Fibroblast of pulmonary artery (primary cell): Measurements from ENCODE around the gene SLC37A4.
"Not testable (repeated sequence)": the region's sequence is repeated elsewhere in the genome, so short reads cannot be mapped to it uniquely, and the experiment has no call there.

Experiments used
- DNase-seq: peaks from one replicate; pipeline ENCODE4 v3.0.0-alpha.2; 2010; ENCODE audit warnings: low read depth
- H3K4me3 ChIP-seq: replicated peaks from 2 replicates; pipeline ENCODE4 v1.5.1; 2011; ENCODE audit warnings: low read depth, mild to moderate bottlenecking, control low read depth, low read length, moderate library complexity
- CTCF ChIP-seq: IDR thresholded peaks from 2 replicates; pipeline ENCODE4 v1.5.1; 2011; ENCODE audit warnings: mild to moderate bottlenecking, control low read depth, low read length, inconsistent platforms; ENCODE audit errors: missing control alignments

SLC37A4 gene

GRCh38 chr11:119000906-119001305 is 29.8 kb downstream of the SLC37A4 start:
- no peak overlapping the region for H3K4me3 ChIP-seq
- TF ChIP-seq CTCF = no peak
- DNase-seq = no peak

GRCh38 chr11:118998822-118999221 is 31.9 kb downstream of the SLC37A4 start:
- peak; percentile 70 for DNase-seq
- H3K4me3 ChIP-seq = peak overlapping the region; percentile 87
- no peak for TF ChIP-seq CTCF

GRCh38 chr11:118998388-118998717 is 32.3 kb downstream of the SLC37A4 start:
- peak overlapping the region; percentile 87 for H3K4me3 ChIP-seq
- no peak for TF ChIP-seq CTCF

GRCh38 chr11:118997627-118998387 is 32.9 kb downstream of the SLC37A4 start, which contains the start of gene CENATAC:
CENATAC (plus strand) TSS chr11:118998138; CDS start chr11:118998198, 60 bp downstream.
- peak within 1 kb of the TSS; percentile 87 for H3K4me3 ChIP-seq
- TF ChIP-seq CTCF = no peak
- peak; percentile 85 for DNase-seq

More at GRCh38 chr11:118998388-118998717, 32.3 kb downstream of the SLC37A4 start:
- DNase-seq = no peak

GRCh38 chr11:118996926-118997626 is 33.6 kb downstream of the SLC37A4 start:
- DNase-seq = peak; percentile 41
- peak; percentile 36 for TF ChIP-seq CTCF
- H3K4me3 ChIP-seq = peak overlapping the region; percentile 87

- not testable (repeated sequence) for H3K4me3 ChIP-seq, DNase-seq
Observed at GRCh38 chr11:118991486-118992038, 39.1 kb downstream of the SLC37A4 start.

GRCh38 chr11:118988280-118988679 is 42.4 kb downstream of the SLC37A4 start:
- TF ChIP-seq CTCF = no peak
- no peak overlapping the region for H3K4me3 ChIP-seq
- DNase-seq = no peak
